Measurements from ENCODE around the gene CTRB2. TPM values are rescaled to one million over a fixed set of nuclear protein-coding genes. Genes with fewer than 3 reads are reported as not detected.

Gene CTRB2
- polyA plus RNA-seq, 3 donors: not detected

- peaks cover 21 to 52% (median 35%) of the 10 kb centered on the region in 3 donors for H3K27me3 Mint-ChIP-seq (ENCODE audit: low read depth in 3 of 3)
- no peaks in the 10 kb centered on the region for H3K36me3 Mint-ChIP-seq
- Histone ChIP-seq H3K27me3 (ENCODE audit: control insufficient read depth in 2 of 2, insufficient read depth in 2 of 2, low read length in 2 of 2) (peaks cover 0 to 15% of the 10 kb centered on the region in 2 donors), H2AFZ (ENCODE audit: insufficient read depth, low read depth, low read length, poor library complexity, severe bottlenecking) (no peak overlapping the region), H3K36me3 (replicated peaks in 1 of 2; ENCODE audit: control insufficient read depth in 1 of 2, insufficient read depth in 2 of 2, low read length in 2 of 2) (no peaks in the 10 kb centered on the region), H3K4me3 (replicated peaks in 1 of 3; ENCODE audit: low read depth in 2 of 3, low read length in 3 of 3) (no peak overlapping the region), H3K9me3 (replicated peaks in 1 of 2; ENCODE audit: control insufficient read depth in 1 of 2, insufficient read depth in 1 of 2, low read length in 2 of 2) (no peaks in the 10 kb centered on the region), H4K20me1 (ENCODE audit: insufficient read depth, low read length) (no peaks in the 10 kb centered on the region), H3K4me1 (ENCODE audit: control insufficient read depth in 1 of 2, insufficient read depth in 2 of 2, low read length in 2 of 2) (no peaks in the 10 kb centered on the region), H3K4me2 (replicated peaks; ENCODE audit: extremely low read depth, low read length, poor library complexity, severe bottlenecking) (no peak overlapping the region), H3K9ac (ENCODE audit: insufficient read depth, low read length, poor library complexity, severe bottlenecking) (no peak overlapping the region), H3K27ac (ENCODE audit: low read depth in 1 of 2, low read length in 2 of 2) (no peak overlapping the region), H3K79me2 (ENCODE audit: insufficient read depth, low read length) (no peaks in the 10 kb centered on the region)
- H3K27ac Mint-ChIP-seq: no peak overlapping the region
- no peak for TF ChIP-seq CTCF (IDR thresholded peaks at IDR 0.05)
- H3K9me3 Mint-ChIP-seq: peaks cover 0 to 5% (median 0%) of the 10 kb centered on the region in 7 donors
- no peak overlapping the region for H3K4me3 Mint-ChIP-seq
- intact Hi-C loops (cut with micrococcal nuclease): no loop called here
- 53% methylated on average over 3 of the region's 4 CpGs for WGBS (ENCODE audit: insufficient coverage)
- H3K4me1 Mint-ChIP-seq: peaks cover 8% of the 10 kb centered on the region
- no peak for DNase-seq
Observed at GRCh38 chr16:75219088-75219487, 12.1 kb upstream of the CTRB2 start.

GRCh38 chr16:75218256-75219076 is 11.5 kb upstream of the CTRB2 start, which contains the start of gene CTRB1:
TSS of gene CTRB1 (plus strand) at chr16:75218988. CDS start at chr16:75219008, 20 bp downstream.
- no peak within 1 kb of the TSS for H3K27ac ChIP-seq (ENCODE audit: low read depth in 1 of 2, low read length in 2 of 2)
- DNase-seq: no peak
- H2AFZ ChIP-seq (ENCODE audit: insufficient read depth, low read depth, low read length, poor library complexity, severe bottlenecking): peak within 1 kb of the TSS; percentile 21

More at GRCh38 chr16:75218256-75219076, 11.5 kb upstream of the CTRB2 start, which contains the start of gene CTRB1:
- WGBS (ENCODE audit: insufficient coverage): 88% methylated on average over 13 of the region's 19 CpGs
- no peaks in the 10 kb centered on the region for H4K20me1 ChIP-seq (ENCODE audit: insufficient read depth, low read length)
- no peak within 1 kb of the TSS for H3K4me3 ChIP-seq (replicated peaks in 1 of 3; ENCODE audit: low read depth in 2 of 3, low read length in 3 of 3)
- Mint-ChIP-seq H3K9me3 (peaks cover 0 to 5% (median 0%) of the 10 kb centered on the region in 7 donors), H3K4me1 (peaks cover 8% of the 10 kb centered on the region), H3K4me3 (peak within 1 kb of the TSS; percentile 58 to 79), H3K36me3 (no peaks in the 10 kb centered on the region), H3K27me3 (ENCODE audit: low read depth in 3 of 3) (peaks cover 26 to 54% (median 34%) of the 10 kb centered on the region in 3 donors), H3K27ac (no peak within 1 kb of the TSS)
- no peaks in the 10 kb centered on the region for H3K4me1 ChIP-seq (ENCODE audit: control insufficient read depth in 1 of 2, insufficient read depth in 2 of 2, low read length in 2 of 2)
- TF ChIP-seq CTCF (IDR thresholded peaks at IDR 0.05): no peak
- intact Hi-C loops (cut with micrococcal nuclease): no loop called here
- H3K27me3 ChIP-seq (ENCODE audit: control insufficient read depth in 2 of 2, insufficient read depth in 2 of 2, low read length in 2 of 2): peaks cover 0 to 15% of the 10 kb centered on the region in 2 donors
- H3K9me3 ChIP-seq (replicated peaks in 1 of 2; ENCODE audit: control insufficient read depth in 1 of 2, insufficient read depth in 1 of 2, low read length in 2 of 2): no peaks in the 10 kb centered on the region
- no peaks in the 10 kb centered on the region for H3K79me2 ChIP-seq (ENCODE audit: insufficient read depth, low read length)
- no peaks in the 10 kb centered on the region for H3K36me3 ChIP-seq (replicated peaks in 1 of 2; ENCODE audit: control insufficient read depth in 1 of 2, insufficient read depth in 2 of 2, low read length in 2 of 2)
- H3K9ac ChIP-seq (ENCODE audit: insufficient read depth, low read length, poor library complexity, severe bottlenecking): no peak within 1 kb of the TSS
- H3K4me2 ChIP-seq (replicated peaks; ENCODE audit: extremely low read depth, low read length, poor library complexity, severe bottlenecking): peak within 1 kb of the TSS; percentile 14

Measured in CD14-positive monocyte (primary cell).